CD14-positive monocyte (primary cell): Measurements from ENCODE around the gene GRAMD2B. TPM values are rescaled to one million over a fixed set of nuclear protein-coding genes. Genes with fewer than 3 reads are reported as not detected.

Source experiments
- DNase-seq, 3 donors: peaks; one replicate each; pipeline ENCODE4 v3.0.0-alpha.2; 2011 to 2022
- H2AFZ ChIP-seq: 2 replicates; pipeline ENCODE4 v1.6.0; 2012; ENCODE audit warnings: mild to moderate bottlenecking, low read depth, low read length, inconsistent platforms; ENCODE audit not compliant: insufficient read depth, poor library complexity, severe bottlenecking
- H3K27ac ChIP-seq, 2 donors: 1 replicate in 1 of 2; 2 replicates in 1 of 2; pipeline ENCODE4 v1.5.1; 2012 to 2013; ENCODE audit warnings: low read length in 2 of 2, control low read depth in 1 of 2, inconsistent platforms in 1 of 2, low read depth in 1 of 2, mild to moderate bottlenecking in 1 of 2
- H3K27me3 ChIP-seq, 2 donors: one replicate each; pipeline versions ENCODE4 v1.6.0 to v1.6.1; 2011 to 2013; ENCODE audit warnings: low read length in 2 of 2; ENCODE audit not compliant: control insufficient read depth in 2 of 2, insufficient read depth in 2 of 2
- H3K36me3 ChIP-seq, 2 donors: replicated peaks in 1 of 2; 1 replicate in 1 of 2; 2 replicates in 1 of 2; pipeline versions ENCODE4 v1.5.1 to v1.6.1; 2012 to 2013; ENCODE audit warnings: low read length in 2 of 2, control low read depth in 1 of 2, inconsistent platforms in 1 of 2, mild to moderate bottlenecking in 1 of 2; ENCODE audit not compliant: insufficient read depth in 2 of 2, control insufficient read depth in 1 of 2
- H3K4me1 ChIP-seq, 2 donors: 1 replicate in 1 of 2; 2 replicates in 1 of 2; pipeline versions ENCODE4 v1.5.1 to v1.6.1; 2012 to 2013; ENCODE audit warnings: low read length in 2 of 2, control low read depth in 1 of 2, inconsistent platforms in 1 of 2, mild to moderate bottlenecking in 1 of 2, moderate library complexity in 1 of 2; ENCODE audit not compliant: insufficient read depth in 2 of 2, control insufficient read depth in 1 of 2
- H3K4me2 ChIP-seq: replicated peaks from 2 replicates; pipeline ENCODE3; 2012; ENCODE audit warnings: low read length, moderate library complexity, mild to moderate bottlenecking; ENCODE audit not compliant: poor library complexity, severe bottlenecking; ENCODE audit errors: extremely low read depth
- H3K4me3 ChIP-seq, 3 experiments: fragments of 200-600 bp in 1 of 3; sonication (generic) in 1 of 3; replicated peaks in 1 of 3; 1 replicate in 2 of 3; 2 replicates in 1 of 3; pipeline ENCODE4 v1.5.1; 2011 to 2013; ENCODE audit warnings: low read length in 3 of 3, mild to moderate bottlenecking in 3 of 3, control low read depth in 2 of 3, low read depth in 2 of 3, inconsistent platforms in 1 of 3, moderate library complexity in 1 of 3
- H3K79me2 ChIP-seq: 2 replicates; pipeline ENCODE4 v1.6.0; 2012; ENCODE audit warnings: mild to moderate bottlenecking, control low read depth, inconsistent platforms, low read length, moderate library complexity; ENCODE audit not compliant: insufficient read depth
- H3K9ac ChIP-seq: 2 replicates; pipeline ENCODE4 v1.6.0; 2017; ENCODE audit warnings: low read length, mild to moderate bottlenecking; ENCODE audit not compliant: insufficient read depth, poor library complexity, severe bottlenecking
- H3K9me3 ChIP-seq, 2 donors: replicated peaks in 1 of 2; 1 replicate in 1 of 2; 2 replicates in 1 of 2; pipeline versions ENCODE4 v1.5.1 to v1.6.1; 2012 to 2013; ENCODE audit warnings: low read length in 2 of 2, control low read depth in 1 of 2; ENCODE audit not compliant: control insufficient read depth in 1 of 2, insufficient read depth in 1 of 2
- H4K20me1 ChIP-seq: 2 replicates; pipeline ENCODE4 v1.6.0; 2012; ENCODE audit warnings: mild to moderate bottlenecking, low read length, control low read depth, moderate library complexity; ENCODE audit not compliant: insufficient read depth
- H3K27ac Mint-ChIP-seq, 7 donors: one replicate each; pipeline ENCODE4 v1.8.0; 2020; ENCODE audit warnings: mild to moderate bottlenecking in 7 of 7, mixed read lengths in 7 of 7, moderate library complexity in 6 of 7, inconsistent platforms in 2 of 7
- H3K27me3 Mint-ChIP-seq, 3 donors: one replicate each; pipeline ENCODE4 v1.8.0; 2021 to 2022; ENCODE audit warnings: low read depth in 3 of 3, mild to moderate bottlenecking in 3 of 3, mixed read lengths in 3 of 3, moderate library complexity in 3 of 3, inconsistent platforms in 1 of 3
- H3K36me3 Mint-ChIP-seq, 2 donors: one replicate each; pipeline ENCODE4 v1.8.0; 2020; ENCODE audit warnings: mixed read lengths in 2 of 2, inconsistent platforms in 1 of 2, mild to moderate bottlenecking in 1 of 2
- H3K4me1 Mint-ChIP-seq: one replicate; pipeline ENCODE4 v1.8.0; 2020; ENCODE audit warnings: mild to moderate bottlenecking, mixed read lengths
- H3K4me3 Mint-ChIP-seq, 2 donors: one replicate each; pipeline ENCODE4 v1.8.0; 2020; ENCODE audit warnings: mild to moderate bottlenecking in 2 of 2, mixed read lengths in 2 of 2, moderate library complexity in 1 of 2
- H3K9me3 Mint-ChIP-seq, 7 donors: one replicate each; pipeline ENCODE4 v1.8.0; 2020 to 2022; ENCODE audit warnings: mixed read lengths in 7 of 7, mild to moderate bottlenecking in 6 of 7, moderate library complexity in 6 of 7, inconsistent platforms in 2 of 7
- WGBS: methylation state at CpG from one replicate; pipeline ENCODE4 v1.1.5; 2013; ENCODE audit warnings: missing lambda C conversion rate; ENCODE audit not compliant: insufficient coverage; 5-methylcytosine and 5-hydroxymethylcytosine counted together
- intact Hi-C, 2 donors: fragments of 100-400 bp; cut with micrococcal nuclease; formaldehyde crosslinking; loops; one replicate each; pipeline versions ENCODE4 v1.15.0 to v1.15.1; 2023
- polyA plus RNA-seq, 3 donors: library from polyadenylated mRNA; depleted of rRNA in 1 of 3; unstranded in 2 of 3; stranded (reverse) in 1 of 3; fragments of 300-500 nt in 2 of 3; fragments of >200 nt in 1 of 3; fragmentation: Illumina TruSeq in 2 of 3; gene quantifications; 1 replicate in 2 of 3; 2 replicates in 1 of 3; pipeline ENCODE4 v1.2.3, GENCODE V29; 2012 to 2021
- TF ChIP-seq, protein P1 (sequence below): fragments of 200-600 bp; IDR thresholded peaks from one replicate; pipeline ENCODE4 v1.8.0; 2022; ENCODE audit warnings: antibody characterized with exemption, mild to moderate bottlenecking

GRAMD2B gene
- polyA plus RNA-seq, 3 donors: 0.79 to 1.2 (median 1.1) TPM

DNA sequence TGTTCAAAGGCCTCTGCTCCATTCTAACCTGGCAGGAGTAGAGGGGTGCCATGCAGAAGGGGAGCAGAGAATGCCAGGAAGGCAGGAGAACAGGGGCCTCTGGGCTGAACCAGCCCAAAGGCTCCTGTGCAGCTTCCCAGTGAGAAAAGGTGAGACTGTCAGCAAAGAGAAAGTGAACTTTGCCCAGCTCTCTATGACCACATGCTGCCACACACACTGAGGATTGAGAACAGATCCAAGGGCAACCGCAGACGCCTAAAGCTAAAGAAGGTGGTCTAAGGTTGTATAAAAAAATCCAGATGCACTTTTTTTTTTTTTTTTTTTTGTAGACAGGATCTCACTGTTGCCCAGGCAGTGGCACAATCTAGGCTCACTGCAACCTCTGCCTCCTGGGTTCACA, 120.5 kb downstream of the GRAMD2B start:
- H3K4me3 Mint-ChIP-seq: no peak overlapping the region

More for the DNA sequence above, 120.5 kb downstream of the GRAMD2B start:
- Mint-ChIP-seq H3K27me3 (peaks cover 0 to 3% (median 0%) of the 10 kb centered on the region in 3 donors), H3K4me1 (peaks cover 7% of the 10 kb centered on the region), H3K36me3 (no peaks in the 10 kb centered on the region), H3K9me3 (peaks cover 0 to 2% (median 0%) of the 10 kb centered on the region in 7 donors), H3K27ac (no peak overlapping the region)
- no peaks in the 10 kb centered on the region for H3K79me2 ChIP-seq
- DNase-seq: no peak
- no peaks in the 10 kb centered on the region for H3K9me3 ChIP-seq
- H3K4me1 ChIP-seq: no peaks in the 10 kb centered on the region
- H3K4me2 ChIP-seq: no peak overlapping the region
- WGBS: no CpG with 5 or more reads among the region's 2 CpGs
- intact Hi-C loops: no loop called here
- no peaks in the 10 kb centered on the region for H4K20me1 ChIP-seq
- H3K36me3 ChIP-seq: no peaks in the 10 kb centered on the region
- H3K4me3 ChIP-seq: no peak overlapping the region
- H3K27ac ChIP-seq: no peak overlapping the region
- TF ChIP-seq, protein P1, sequence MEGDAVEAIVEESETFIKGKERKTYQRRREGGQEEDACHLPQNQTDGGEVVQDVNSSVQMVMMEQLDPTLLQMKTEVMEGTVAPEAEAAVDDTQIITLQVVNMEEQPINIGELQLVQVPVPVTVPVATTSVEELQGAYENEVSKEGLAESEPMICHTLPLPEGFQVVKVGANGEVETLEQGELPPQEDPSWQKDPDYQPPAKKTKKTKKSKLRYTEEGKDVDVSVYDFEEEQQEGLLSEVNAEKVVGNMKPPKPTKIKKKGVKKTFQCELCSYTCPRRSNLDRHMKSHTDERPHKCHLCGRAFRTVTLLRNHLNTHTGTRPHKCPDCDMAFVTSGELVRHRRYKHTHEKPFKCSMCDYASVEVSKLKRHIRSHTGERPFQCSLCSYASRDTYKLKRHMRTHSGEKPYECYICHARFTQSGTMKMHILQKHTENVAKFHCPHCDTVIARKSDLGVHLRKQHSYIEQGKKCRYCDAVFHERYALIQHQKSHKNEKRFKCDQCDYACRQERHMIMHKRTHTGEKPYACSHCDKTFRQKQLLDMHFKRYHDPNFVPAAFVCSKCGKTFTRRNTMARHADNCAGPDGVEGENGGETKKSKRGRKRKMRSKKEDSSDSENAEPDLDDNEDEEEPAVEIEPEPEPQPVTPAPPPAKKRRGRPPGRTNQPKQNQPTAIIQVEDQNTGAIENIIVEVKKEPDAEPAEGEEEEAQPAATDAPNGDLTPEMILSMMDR: no peak
- H3K9ac ChIP-seq: no peak overlapping the region
- H2AFZ ChIP-seq: no peak overlapping the region
- H3K27me3 ChIP-seq: no peaks in the 10 kb centered on the region

Other genes with a start within 250 kb of the GRAMD2B start
- under 1 TPM; 0.44 to 0.67 (median 0.59) TPM for gene ALDH7A1, start 171.8 kb downstream of the GRAMD2B start, polyA plus RNA-seq
- 10 to 100 TPM in 2 of 3 donors, 1 to 10 TPM in 1; 4.8 to 37.6 (median 19.3) TPM for gene PHAX, start 177.5 kb downstream of the GRAMD2B start, polyA plus RNA-seq